SK-N-DZ (cell line): Measurements from ENCODE around the gene TMEM145.
"Not testable (repeated sequence)": the region's sequence is repeated elsewhere in the genome, so short reads cannot be mapped to it uniquely, and the experiment has no call there.

Source experiments
- DNase-seq: peaks from one replicate; pipeline ENCODE4 v3.0.0-alpha.2; 2015; ENCODE audit warnings: low spot score

The TMEM145 gene

DNA sequence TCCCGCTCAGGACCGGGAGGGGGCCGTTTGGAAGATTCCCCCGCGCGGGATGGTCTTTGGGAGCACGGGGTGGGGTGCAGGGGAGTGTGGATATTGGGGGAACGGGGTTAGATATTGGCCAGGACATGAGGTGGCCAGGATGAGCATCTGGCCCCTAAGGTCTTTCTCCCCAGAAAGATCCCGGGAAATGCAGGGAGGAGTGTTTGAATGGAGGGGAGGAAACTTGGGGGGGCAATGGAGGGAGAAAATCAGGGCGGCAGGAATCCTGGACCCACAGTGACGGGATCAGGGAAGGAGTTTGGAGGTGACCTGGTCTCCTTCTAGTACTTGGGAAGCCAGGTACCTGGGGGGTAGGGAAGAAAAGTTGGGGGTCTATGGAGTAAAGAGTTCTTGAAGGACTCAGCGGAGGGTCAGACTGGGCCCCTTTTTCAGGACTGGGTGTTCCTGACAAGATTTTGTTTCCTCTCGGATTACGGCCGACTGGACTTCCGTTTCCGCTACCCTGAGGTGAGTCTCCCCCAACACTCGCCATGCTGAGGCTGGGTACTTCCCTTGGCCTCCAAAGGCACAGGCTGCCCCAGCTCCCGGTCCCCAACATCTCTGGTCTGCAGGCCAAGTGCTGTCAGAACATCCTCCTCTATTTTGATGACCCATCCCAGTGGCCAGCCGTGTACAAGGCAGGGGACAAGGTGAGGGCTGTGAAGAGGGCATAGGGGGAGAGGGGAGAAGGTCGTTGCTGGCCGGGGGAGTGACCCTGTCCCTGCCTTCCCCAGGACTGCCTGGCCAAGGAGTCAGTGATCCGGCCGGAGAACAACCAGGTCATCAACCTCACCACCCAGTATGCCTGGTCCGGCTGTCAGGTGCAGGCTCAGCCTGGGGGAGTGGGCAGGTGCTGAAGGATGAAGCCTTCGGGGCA is 989 bp downstream of the TMEM145 start:
- no peak for DNase-seq

DNA sequence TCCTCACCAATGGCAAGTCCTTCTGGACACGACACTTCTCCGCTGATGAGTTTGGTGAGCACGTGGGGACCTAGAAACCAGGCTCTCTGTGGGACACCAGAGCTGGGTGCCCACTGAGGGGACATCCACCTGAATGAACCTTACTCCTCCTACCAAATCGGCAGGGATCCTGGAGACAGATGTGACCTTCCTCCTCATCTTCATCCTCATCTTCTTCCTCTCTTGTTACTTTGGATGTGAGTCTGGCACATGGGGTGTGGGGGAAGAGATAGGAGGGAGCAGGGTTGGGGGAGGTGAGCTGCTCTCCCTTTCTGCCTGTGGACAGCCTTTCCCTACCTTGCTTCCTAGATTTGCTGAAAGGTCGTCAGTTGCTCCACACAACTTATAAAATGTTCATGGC is 1.9 kb downstream of the TMEM145 start:
- DNase-seq = no peak

DNA sequence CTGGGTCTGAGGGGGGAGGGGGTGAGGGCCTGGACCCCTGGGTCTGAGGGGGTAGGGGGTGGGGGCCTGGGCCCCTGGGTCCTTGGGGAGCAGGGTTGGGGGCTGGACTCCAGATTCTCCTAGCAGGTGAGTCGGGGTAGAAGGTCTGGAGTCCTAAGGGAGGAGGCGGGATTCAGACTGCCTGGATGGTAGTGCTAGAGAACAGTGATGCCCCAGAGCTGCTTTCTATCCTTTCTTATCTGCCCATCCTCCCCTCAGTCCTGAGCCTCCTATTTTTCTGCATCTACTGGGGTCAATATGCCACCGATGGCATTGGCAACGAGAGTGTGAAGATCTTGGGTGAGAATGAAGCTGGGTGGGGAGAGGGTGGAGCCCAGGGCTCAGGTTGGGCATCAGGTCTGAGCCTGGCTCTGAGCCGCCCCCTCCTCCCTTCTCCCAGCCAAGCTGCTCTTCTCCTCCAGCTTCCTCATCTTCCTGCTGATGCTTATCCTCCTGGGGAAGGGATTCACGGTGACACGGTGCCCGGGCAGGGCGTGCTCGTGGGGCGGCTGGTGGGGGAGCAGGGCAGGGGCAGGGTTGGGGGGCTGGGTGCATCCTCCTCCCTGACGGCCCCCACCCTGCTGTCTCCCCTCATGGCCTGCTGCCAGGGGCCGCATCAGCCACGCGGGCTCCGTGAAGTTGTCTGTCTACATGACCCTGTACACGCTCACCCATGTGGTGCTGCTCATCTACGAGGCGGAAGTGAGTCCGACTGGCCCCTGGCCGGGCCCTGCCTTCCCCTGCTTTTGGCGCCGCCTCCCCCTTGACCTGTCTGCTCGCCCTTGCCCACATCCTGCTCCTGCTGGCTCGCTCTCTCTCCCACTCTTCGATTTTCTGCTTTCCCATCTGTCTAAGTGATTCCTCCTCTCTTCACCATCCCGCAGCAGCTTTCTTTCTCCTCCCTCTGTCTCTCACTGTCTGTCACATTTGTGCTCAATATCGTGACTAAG is 3.4 kb downstream of the TMEM145 start:
- DNase-seq = peak; percentile 67

DNA sequence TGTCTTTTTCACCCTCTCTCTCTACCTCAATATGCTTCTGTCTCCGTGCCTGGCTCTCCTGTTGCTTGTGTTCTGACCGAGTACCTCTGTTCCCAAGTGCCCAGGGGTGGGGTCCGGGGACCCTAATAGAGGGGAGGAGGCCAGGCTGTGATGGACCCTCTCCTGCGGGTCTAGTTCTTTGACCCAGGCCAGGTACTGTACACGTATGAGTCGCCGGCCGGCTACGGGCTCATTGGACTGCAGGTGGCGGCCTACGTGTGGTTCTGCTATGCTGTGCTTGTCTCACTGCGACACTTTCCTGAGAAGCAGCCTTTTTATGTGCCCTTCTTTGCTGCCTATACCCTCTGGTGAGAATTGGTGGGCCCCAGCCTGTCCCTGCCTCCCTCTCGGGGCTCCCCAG is 4.4 kb downstream of the TMEM145 start:
- DNase-seq = no peak

DNA sequence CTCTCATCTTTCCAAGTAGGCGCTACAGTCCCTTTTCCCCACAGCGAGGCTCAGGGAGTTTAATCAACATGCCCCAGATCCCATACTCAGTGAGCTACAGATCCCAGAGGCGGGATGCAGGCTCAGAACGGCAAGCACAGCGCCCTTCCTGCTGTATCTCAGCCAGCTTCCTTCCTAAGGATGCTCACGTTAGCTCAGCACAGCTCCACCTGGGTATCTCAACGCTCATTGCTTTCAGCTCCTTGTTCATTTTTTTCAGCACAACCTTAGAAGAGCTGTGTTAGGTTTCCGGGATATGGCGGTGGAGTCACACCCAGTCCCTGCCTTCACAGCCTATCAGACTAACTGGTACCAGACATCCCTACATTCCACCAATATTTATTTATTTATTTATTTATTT is 9.2 kb downstream of the TMEM145 start:
- DNase-seq = no peak

DNA sequence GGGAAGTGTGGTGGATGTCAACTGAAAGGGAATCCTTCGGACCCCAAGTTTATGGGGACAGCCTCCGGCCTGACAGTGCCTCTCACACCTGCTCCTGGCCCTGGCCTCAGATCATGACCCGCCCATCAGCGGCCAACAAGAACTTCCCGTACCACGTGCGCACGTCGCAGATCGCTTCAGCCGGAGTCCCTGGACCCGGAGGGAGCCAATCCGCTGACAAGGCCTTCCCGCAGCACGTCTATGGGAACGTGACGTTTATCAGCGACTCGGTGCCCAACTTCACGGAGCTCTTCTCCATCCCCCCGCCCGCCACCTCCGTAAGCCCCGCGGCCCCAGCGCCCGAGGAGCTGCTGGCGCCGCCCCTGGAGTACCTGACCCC is 10.4 kb downstream of the TMEM145 start:
- DNase-seq = peak; percentile 34

DNA sequence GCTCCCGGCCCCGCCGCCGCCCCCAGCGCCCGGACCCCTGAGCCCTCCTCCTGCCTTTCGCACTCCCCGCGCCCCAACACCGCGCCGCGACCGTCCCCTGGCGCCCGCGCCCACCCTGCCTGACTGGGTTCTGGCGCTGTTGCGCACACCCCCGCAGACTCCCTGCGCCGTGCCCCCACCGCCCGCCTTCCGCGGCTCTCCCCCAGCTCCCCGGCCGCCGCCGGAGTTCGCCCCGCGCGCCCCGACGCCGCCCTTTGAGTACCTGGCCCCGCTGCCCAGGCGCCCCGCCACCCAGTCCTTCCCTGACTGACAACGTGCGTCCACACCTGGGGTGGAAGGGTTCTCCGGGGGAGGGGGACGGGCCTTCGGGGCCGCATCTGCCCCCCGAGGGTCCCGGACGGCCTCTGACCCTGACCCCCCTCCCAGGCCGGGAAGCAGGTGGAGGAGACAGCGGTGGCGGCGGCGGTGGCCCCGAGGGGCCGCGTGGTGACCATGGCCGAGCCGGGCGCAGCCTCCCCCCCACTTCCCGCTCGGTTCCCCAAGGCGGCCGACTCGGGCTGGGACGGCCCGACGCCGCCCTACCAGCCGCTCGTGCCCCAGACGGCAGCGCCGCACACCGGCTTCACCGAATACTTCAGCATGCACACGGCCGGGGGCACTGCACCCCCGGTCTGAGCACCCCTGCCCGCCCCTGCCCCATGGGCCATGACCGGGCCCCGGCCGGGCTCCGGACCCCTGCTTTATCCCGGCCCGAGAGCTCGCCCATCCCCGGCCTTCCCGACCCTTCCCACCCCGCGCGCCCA is 10.9 kb downstream of the TMEM145 start:
- no peak for DNase-seq

DNA sequence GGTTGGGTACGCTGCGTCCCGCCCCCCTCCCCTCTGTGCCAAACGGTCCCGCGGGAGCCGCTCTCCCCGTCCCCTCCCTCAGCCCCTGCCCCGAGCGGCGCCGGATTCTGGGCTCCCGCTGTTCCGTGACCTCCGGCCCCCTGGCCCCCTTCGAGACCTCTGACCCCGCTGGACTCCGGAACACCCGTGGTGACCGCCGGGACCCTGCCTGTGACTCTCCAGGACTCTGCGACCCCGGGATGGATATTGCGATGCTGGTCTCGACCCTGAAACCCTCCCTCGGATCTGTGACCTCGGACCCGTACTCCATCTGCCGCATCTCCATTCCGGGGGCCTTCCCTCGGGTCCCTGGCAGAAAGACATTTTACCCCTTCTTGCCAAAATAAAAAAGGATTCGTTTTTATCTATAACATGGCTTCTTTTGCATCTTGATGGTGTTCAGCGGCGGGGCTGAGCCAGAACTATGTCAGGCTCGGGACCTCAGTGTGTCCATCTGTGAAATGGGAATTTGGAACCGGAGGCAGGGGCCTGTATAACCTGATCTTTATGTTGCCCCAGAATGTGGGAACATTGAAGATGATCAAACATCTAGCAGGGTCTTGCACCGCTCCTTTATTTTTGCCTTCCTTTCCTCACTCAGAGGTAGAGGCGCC is 11.7 kb downstream of the TMEM145 start:
- no peak for DNase-seq

DNA sequence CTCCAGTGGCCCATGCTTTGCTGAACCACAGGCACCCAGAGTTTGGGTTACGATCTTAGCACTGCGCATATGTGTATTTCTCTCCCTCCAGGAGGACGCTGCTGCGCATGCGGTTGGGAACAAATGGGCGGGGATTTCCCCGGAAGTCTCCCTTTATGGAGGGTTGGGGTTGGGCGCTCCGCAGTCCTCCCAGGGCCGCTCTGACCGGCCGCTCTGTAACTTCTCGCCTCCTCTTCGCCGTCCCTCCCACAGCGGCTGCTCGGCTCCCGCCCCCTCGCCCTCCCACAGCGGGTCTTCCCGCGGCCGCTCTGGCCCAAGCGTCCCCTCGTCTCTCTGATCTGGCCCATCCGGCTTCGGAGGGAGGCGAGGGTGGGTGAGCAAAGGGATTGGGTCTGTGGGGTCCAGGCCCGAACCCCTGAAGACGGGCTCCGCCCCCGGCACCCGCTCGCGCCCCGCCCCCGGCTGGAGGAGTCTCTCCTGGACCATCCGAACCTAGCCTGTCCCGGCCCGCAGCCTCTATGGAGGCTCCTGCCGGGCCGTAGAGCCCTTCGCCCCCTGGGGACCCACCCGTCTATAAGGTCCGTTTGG is 12.3 kb downstream of the TMEM145 start, which contains the start of gene MEGF8:
MEGF8 (plus strand) TSS at position 328 of the 588 bp plus-strand sequence. CDS start 609 bp downstream, outside the sequence.
- peak; percentile 99 for DNase-seq

DNA sequence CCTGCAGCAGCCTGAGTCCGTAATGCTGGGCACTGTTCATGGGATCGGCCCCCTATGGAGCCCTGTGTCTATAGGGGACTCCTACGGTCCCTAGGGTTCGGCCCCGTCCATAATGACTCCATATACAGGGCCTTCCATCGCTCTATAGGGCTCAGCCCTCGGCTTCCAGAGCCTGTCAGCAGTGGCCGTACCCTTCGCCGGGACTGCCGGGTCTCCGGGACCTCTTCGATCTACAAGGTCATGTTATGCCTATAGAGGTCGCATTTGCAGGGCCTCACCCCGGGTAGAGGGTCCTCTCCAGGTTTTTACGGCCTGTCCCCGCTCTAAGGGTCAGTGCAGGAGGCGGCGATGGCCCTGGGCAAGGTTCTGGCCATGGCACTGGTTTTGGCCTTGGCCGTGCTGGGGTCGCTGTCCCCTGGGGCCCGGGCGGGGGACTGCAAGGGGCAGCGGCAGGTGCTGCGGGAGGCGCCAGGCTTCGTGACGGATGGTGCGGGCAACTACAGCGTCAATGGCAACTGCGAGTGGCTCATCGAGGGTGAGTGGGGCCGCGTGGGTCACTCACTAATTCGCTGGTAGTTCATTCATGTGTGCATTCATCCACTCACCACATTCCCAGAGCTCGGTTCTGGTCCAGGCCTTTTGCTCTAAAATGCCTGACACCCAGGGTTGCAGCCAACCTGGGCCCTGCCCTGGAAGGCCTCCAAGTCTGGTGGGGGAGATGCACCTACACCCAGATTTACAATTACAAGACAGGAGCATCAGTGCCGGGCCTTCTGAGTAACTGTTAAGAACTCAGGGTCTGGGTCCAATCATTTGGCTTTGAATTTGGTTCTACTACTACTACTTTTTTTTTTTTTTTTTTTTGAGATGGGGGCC is 13.0 kb downstream of the TMEM145 start:
- peak; percentile 30 for DNase-seq

DNA sequence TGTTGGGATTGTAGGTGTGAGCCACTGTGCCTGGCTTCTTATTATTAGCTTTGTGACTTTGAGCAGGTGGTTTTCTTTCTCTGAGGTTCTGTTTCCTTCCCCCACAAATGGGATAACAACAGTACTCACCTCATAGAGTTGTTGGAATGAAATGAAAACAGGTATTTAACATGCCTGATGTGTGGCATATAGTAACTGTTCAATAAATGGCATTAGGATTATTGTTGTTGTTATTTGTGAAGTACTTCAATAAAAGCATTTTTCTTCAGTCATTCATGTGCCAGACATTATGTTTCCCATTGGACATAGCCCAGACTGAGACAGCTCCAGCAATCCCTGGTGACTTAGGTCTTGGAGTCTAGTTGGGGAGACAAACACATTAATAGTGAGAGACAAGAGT is 13.9 kb downstream of the TMEM145 start:
- DNase-seq = no peak

DNA sequence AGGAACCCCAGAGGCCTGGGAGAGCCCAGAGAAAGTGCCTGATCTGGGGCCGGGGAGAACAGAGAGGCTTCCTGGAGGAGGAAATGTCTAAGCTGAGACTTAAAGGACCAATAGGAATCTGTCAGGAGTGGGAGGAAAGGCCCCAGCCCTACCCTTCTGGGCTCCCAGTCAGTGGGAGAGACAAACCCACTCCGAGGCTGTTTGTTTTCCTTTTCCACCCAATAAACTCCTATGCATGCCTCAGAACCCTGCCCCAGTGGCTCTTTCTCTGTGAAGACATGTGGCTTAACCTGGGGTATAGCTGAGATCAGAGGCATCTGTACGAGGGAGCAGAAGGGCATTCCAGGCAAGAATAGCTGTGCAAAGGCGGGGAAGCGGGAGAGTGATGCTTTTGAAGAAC is 14.3 kb downstream of the TMEM145 start:
- DNase-seq = no peak

DNA sequence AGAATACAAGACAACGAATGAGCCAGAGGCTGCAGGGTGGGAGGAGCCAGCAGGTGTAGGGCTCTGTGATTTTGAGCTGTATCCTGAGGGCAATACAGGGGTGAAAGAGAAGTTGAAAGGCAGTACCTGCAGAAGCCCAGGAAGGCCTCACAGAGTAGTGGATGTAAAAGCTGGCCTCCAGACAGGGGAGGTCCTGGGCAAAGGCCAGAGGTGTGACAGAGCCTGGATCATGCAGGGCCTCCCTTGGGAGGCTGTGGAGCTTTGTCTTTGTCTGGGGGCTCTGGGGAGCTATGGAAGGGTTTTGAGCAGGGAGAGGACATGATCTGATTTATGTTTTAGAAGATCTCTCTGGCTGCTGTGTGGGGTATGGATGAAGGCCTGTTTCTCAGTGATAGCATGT is 15.0 kb downstream of the TMEM145 start:
- no peak for DNase-seq

DNA sequence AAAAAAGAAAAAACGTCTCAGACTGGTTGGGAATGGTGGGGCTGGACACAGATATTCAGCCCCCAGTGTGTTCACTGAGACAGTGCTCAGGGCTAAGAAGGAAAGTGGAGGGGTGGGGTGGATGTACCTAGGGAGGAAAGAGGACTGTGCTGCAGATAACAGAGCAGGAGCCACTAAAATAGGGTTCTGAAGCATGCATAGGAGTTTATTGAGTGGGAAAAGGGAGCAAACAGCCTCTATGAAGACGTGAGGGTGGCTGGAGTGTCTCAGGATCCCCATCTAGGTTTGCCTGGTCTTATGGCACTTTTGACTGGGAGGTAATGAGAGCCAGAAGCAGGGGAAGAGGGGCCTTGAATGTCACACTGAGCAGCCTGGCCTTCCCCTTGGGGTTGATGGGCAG is 15.7 kb downstream of the TMEM145 start:
- DNase-seq = no peak

DNA sequence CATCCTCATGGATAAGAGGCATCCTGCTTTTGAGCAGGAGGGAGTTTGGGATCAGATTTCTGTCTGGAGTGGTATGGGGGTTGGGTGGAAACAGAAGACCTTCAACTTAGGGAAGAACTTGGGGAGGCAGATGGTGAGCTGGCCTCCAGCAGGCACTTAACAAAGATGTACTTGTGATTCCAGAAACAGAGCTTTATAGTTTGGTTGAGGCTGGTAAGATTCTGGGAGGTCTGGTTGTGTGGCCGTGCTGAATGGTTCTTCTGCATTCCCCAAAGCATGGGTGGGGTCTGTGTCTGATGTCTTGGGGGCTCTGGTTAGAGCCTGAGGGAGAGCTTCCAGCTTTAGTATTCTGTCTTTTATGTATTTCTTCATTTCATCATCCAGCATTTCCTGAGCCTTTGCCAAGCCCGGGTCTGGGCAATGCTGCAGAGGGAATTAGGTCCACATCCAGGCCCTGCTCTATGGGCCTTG is 17.2 kb downstream of the TMEM145 start:
- DNase-seq = no peak

DNA sequence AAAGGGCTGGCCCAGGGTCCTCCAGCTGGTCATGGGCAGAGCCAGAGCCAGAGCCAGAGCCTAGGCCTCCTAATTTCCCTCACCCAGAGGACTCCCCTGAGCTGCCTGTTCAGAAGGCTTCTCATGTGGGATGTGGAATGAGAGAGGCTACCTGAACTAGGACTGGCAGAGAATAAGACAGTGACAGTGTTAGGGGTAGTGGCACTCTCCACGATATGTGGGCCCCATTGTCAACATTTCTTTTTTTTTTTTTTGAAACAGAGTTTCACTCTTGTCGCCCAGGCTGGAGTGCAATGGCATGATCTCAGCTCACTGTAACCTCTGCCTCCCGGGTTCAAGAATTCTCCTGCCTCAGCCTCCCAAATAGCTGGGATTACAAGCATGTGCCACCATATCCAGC is 18.2 kb downstream of the TMEM145 start:
- not testable (repeated sequence) for DNase-seq

DNA sequence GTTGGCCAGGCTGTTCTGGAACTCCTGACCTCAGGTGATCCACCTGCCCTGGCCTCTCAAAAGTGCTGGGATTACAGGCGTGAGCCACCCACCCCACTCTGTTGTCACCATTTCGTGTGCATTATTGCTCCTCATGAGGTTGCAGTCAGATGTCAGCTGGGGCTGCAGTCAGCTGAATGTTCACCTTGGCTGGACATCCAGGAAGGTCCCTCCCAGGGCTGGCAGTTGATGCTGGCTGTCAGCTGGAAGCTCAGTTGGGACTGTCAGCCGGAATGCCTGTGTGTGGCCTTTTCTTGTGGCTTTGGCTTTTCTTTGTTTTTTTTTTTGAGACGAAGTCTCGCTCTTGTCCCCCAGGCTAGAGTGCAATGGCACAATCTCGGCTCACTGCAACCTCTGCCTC is 18.9 kb downstream of the TMEM145 start:
- no peak for DNase-seq

DNA sequence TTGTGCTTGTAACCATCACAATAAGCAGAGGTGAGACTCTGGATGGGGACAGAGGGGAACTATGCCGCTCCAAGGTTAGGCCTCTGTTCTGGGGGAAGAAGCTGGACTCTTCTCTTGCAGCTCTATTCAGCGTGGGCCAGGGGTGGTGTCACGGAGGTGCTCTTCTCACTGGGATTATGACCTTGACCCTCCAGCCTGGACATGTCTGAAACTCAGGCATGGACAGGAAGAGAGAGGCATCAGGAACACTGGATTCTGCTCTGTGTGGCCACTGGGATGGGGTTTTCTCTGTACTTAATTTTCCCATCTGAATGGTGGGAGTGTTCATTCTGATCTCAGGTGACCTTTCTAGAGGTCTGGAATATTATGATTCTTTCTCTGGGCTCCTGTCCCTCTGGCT is 19.9 kb downstream of the TMEM145 start:
- DNase-seq = no peak

DNA sequence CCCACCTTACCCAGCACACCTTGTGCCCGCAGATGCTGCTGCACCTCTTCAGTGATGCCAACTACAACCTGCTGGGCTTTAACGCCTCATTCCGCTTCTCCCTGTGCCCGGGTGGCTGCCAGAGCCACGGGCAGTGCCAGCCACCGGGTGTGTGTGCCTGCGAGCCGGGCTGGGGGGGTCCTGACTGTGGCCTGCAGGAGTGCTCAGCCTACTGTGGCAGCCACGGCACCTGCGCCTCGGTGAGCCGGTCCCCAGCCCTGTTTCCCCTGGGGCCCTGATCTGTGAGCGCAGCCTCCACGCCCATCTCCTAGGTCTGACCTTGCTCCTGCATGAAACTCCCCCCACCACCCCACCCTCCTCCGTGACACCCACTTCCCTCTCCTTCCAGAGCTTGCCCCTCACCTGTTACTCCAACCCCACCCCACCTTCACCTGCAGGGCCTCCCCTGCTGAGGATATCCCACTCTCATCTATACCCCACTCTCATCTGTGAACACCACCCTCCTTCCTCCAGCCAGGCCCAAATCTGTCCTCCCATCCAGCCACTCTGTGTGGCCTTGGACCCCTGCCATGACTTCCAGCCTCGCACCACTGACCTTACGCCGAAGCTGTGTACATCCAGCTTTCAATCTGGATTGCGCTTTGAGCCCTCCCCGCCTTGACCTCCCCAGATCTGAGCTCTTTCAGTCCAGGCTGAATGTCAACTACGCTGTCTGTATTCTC is 21.0 kb downstream of the TMEM145 start:
- DNase-seq = no peak
